ENCODE results near the gene USP44.

- no peak for TF ChIP-seq POLR2A (IDR thresholded peaks at IDR 0.05)
- TF ChIP-seq POLR2AphosphoS5 (IDR thresholded peaks at IDR 0.05): no peak
- TF ChIP-seq CTCF (IDR thresholded peaks at IDR 0.05): no peak
Observed at GRCh38 chr12:95513599-95513998, 37.7 kb downstream of the USP44 start.

All from breast epithelium (tissue), 3 donors.